Suprapubic skin (tissue), 3 donors: ENCODE measurements around the gene CTSL.

ENCODE experiments used
- EP300 ChIP-seq: sonication (generic); formaldehyde crosslinking; IDR thresholded peaks from one replicate; pipeline ENCODE4 v1.6.1; 2017; ENCODE audit warnings: antibody characterized with exemption
- TF ChIP-seq, protein P1 (sequence below), 2 donors: fragments of 200-600 bp in 1 of 2; fragments of 450-650 bp in 1 of 2; sonication (generic) in 1 of 2; IDR thresholded peaks; one replicate each; pipeline ENCODE4 v1.5.1; 2016 to 2019; ENCODE audit warnings: antibody characterized with exemption in 2 of 2, mild to moderate bottlenecking in 1 of 2, moderate library complexity in 1 of 2

DNA sequence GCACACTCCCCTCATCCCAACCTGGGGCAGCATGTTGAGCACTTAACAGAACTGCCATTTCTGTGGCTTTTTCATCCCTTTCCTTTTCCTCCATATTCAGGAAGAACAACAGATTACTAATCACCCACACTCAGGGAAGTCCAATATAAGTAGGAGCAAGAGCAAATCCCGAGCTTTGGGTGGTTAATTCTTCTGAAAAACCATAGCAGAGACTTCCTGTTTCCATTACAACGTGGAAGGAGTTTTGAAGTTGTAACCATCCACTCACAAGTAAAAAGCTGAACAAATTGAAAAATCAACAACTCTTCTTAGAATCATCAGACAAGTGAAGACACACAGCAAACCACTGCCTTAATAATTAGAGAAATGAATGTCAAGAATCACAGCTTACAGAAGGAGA lies 8.2 kb downstream of the CTSL start:
- TF ChIP-seq, protein P1, sequence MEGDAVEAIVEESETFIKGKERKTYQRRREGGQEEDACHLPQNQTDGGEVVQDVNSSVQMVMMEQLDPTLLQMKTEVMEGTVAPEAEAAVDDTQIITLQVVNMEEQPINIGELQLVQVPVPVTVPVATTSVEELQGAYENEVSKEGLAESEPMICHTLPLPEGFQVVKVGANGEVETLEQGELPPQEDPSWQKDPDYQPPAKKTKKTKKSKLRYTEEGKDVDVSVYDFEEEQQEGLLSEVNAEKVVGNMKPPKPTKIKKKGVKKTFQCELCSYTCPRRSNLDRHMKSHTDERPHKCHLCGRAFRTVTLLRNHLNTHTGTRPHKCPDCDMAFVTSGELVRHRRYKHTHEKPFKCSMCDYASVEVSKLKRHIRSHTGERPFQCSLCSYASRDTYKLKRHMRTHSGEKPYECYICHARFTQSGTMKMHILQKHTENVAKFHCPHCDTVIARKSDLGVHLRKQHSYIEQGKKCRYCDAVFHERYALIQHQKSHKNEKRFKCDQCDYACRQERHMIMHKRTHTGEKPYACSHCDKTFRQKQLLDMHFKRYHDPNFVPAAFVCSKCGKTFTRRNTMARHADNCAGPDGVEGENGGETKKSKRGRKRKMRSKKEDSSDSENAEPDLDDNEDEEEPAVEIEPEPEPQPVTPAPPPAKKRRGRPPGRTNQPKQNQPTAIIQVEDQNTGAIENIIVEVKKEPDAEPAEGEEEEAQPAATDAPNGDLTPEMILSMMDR (IDR thresholded peaks at IDR 0.05): no peak
- TF ChIP-seq EP300: no peak
